Endothelial cell of umbilical vein (primary cell): ENCODE measurements around the gene GPR158. TPM values are rescaled to one million over a fixed set of nuclear protein-coding genes. Genes with fewer than 3 reads are reported as not detected.

ENCODE experiments used
- BruUV-seq: library from RNA; stranded (reverse); fragments of 400-500 nt; replicated peaks from 2 replicates; lab custom pipeline; 2021; lab: Mats Ljungman, UMichigan
- CTCF ChIA-PET: fragments of 300-600, 350-600 bp; sonication (Branson Sonifier 250); formaldehyde crosslinking; loops from one replicate; lab custom pipeline; 2021; ENCODE audit warnings: antibody characterized with exemption, inconsistent platforms; lab: Charles Lee
- POLR2A ChIA-PET: fragments of 300-600, 350-600 bp; sonication (Branson Sonifier 250); formaldehyde crosslinking; loops from one replicate; lab custom pipeline; 2021; ENCODE audit warnings: antibody characterized with exemption, inconsistent platforms; lab: Charles Lee
- DNase-seq: peaks from one replicate; pipeline ENCODE4 v3.0.0-alpha.2; 2011; ENCODE audit warnings: low read depth, low spot score
- FAIRE-seq: peaks from 2 replicates; lab custom pipeline; 2011; peaks lifted over from hg19 to GRCh38; lab: Jason Lieb, UNC
- H2AFZ ChIP-seq: 2 replicates; pipeline ENCODE4 v1.6.0; 2012; ENCODE audit warnings: low read depth, low read length, control low read depth, inconsistent platforms
- H3K27ac ChIP-seq: 2 replicates; pipeline ENCODE4 v1.5.1; 2011; ENCODE audit warnings: low read depth, mild to moderate bottlenecking, control low read depth, low read length, moderate library complexity; ENCODE audit not compliant: insufficient read depth
- H3K27me3 ChIP-seq, 2 experiments: 2 replicates each; pipeline versions ENCODE4 v1.6.0 to v1.6.1; 2011; ENCODE audit warnings: low read length in 2 of 2, mixed read lengths in 1 of 2; ENCODE audit not compliant: control insufficient read depth in 2 of 2, insufficient read depth in 2 of 2
- H3K36me3 ChIP-seq, 2 experiments: 2 replicates in 1 of 2; 3 replicates in 1 of 2; pipeline ENCODE4 v1.5.1; 2011; ENCODE audit warnings: low read length in 2 of 2, mild to moderate bottlenecking in 1 of 2, moderate library complexity in 1 of 2; ENCODE audit not compliant: control insufficient read depth in 2 of 2, insufficient read depth in 2 of 2; ENCODE audit errors: extremely low read depth in 1 of 2
- H3K4me1 ChIP-seq: 3 replicates; pipeline ENCODE4 v1.5.1; 2011; ENCODE audit warnings: mild to moderate bottlenecking, low read length; ENCODE audit not compliant: control insufficient read depth, insufficient read depth; ENCODE audit errors: extremely low read depth
- H3K4me2 ChIP-seq: 2 replicates; pipeline ENCODE4 v1.6.1; 2011; ENCODE audit warnings: low read length, control low read depth, mixed read lengths; ENCODE audit not compliant: insufficient read depth
- H3K4me3 ChIP-seq, 3 experiments: fragments of 200-600 bp in 1 of 3; sonication (generic), shearing (Covaris generic) in 1 of 3; replicated peaks in 1 of 3; 2 replicates each; pipeline ENCODE4 v1.5.1; 2011 to 2016; ENCODE audit warnings: control low read depth in 3 of 3, low read length in 3 of 3, mild to moderate bottlenecking in 2 of 3, inconsistent platforms in 1 of 3, low read depth in 1 of 3, moderate library complexity in 1 of 3; ENCODE audit not compliant: insufficient read depth in 1 of 3
- H3K79me2 ChIP-seq: 2 replicates; pipeline ENCODE4 v1.6.0; 2012; ENCODE audit warnings: low read length, inconsistent platforms; ENCODE audit not compliant: control insufficient read depth, insufficient read depth
- H3K9ac ChIP-seq: replicated peaks from 2 replicates; pipeline ENCODE3; 2011; ENCODE audit warnings: low read length, control low read depth; ENCODE audit not compliant: insufficient read depth; ENCODE audit errors: extremely low read depth
- H3K9me1 ChIP-seq: replicated peaks from 3 replicates; pipeline ENCODE4 v1.6.0; 2011; ENCODE audit warnings: mild to moderate bottlenecking, low read length; ENCODE audit not compliant: control insufficient read depth, insufficient read depth; ENCODE audit errors: extremely low read depth
- H3K9me3 ChIP-seq: replicated peaks from 2 replicates; pipeline ENCODE4 v1.5.1; 2012; ENCODE audit warnings: low read length, inconsistent platforms; ENCODE audit not compliant: control insufficient read depth, insufficient read depth
- H4K20me1 ChIP-seq: replicated peaks from 2 replicates; pipeline ENCODE3; 2011; ENCODE audit warnings: mild to moderate bottlenecking, low read length; ENCODE audit not compliant: control insufficient read depth, insufficient read depth; ENCODE audit errors: extremely low read depth
- EZH2 ChIP-seq: IDR thresholded peaks from 2 replicates; pipeline ENCODE4 v1.6.1; 2012; ENCODE audit warnings: borderline replicate concordance, low read depth, mild to moderate bottlenecking, moderate library complexity, low read length, inconsistent platforms; ENCODE audit not compliant: severe bottlenecking
- FOS ChIP-seq: IDR thresholded peaks from 2 replicates; pipeline ENCODE4 v1.6.1; 2011; ENCODE audit warnings: mild to moderate bottlenecking, low read length, moderate library complexity, borderline replicate concordance; ENCODE audit not compliant: insufficient read depth
- GATA2 ChIP-seq: IDR thresholded peaks from 2 replicates; pipeline ENCODE4 v1.7.0; 2011; ENCODE audit warnings: low read depth, mild to moderate bottlenecking, moderate library complexity, mixed read lengths, low read length; ENCODE audit not compliant: insufficient read length, insufficient read depth
- JUN ChIP-seq: IDR thresholded peaks from 2 replicates; pipeline ENCODE4 v1.6.1; 2011; ENCODE audit warnings: borderline replicate concordance, low read depth; ENCODE audit not compliant: insufficient read length, insufficient read depth
- MYC ChIP-seq: IDR thresholded peaks from one replicate; pipeline ENCODE4 v1.6.1; 2011; ENCODE audit warnings: mild to moderate bottlenecking, low read depth, low read length
- POLR2A ChIP-seq: IDR thresholded peaks from 2 replicates; pipeline ENCODE4 v1.6.1; 2012; ENCODE audit warnings: low read depth, mild to moderate bottlenecking, control low read depth, low read length
- POLR2AphosphoS5 ChIP-seq: IDR thresholded peaks from 2 replicates; pipeline ENCODE4 v1.6.1; 2012; ENCODE audit warnings: low read depth, mild to moderate bottlenecking, control low read depth, low read length, moderate library complexity; ENCODE audit not compliant: insufficient read depth
- dilution Hi-C: fragments of 300-500 bp; cut with MboI; formaldehyde crosslinking; loops from one replicate; pipeline ENCODE4 v1.15.0; 2019; ENCODE audit warnings: low sequenced_read_pairs; ENCODE audit not compliant: extremely low pct_ligation_motif_present
- intact Hi-C: fragments of 100-400 bp; cut with micrococcal nuclease; formaldehyde crosslinking; loops from one replicate; pipeline ENCODE4 v1.10.0; 2022
- polyA plus RNA-seq, 4 experiments: library from polyadenylated mRNA; depleted of rRNA in 3 of 4; stranded (reverse) in 3 of 4; unstranded in 1 of 4; fragments of >200 nt; gene quantifications; 2 replicates each; pipeline versions ENCODE4 v1.2.1 to v1.2.3, GENCODE V29; 2011 to 2012; ENCODE audit warnings: missing spikeins in 1 of 4
- total RNA-seq: library from RNA; stranded (reverse); gene quantifications from 2 replicates; pipeline ENCODE4 v1.2.3, GENCODE V29; 2021
- TF ChIP-seq, protein P1 (sequence below), 2 donors: IDR thresholded peaks; 1 replicate in 1 of 2; 2 replicates in 1 of 2; pipeline ENCODE4 v1.5.1; 2011; ENCODE audit warnings: low read length in 2 of 2, mild to moderate bottlenecking in 2 of 2, moderate library complexity in 2 of 2, control low read depth in 1 of 2, inconsistent platforms in 1 of 2, low read depth in 1 of 2; ENCODE audit not compliant: insufficient read depth in 1 of 2; ENCODE audit errors: extremely low read depth in 1 of 2
- TF ChIP-seq, protein P2 (sequence below): IDR thresholded peaks from 2 replicates; pipeline ENCODE4 v1.6.1; 2011; ENCODE audit not compliant: insufficient read depth, insufficient read length

Gene GPR158
- total and polyA plus RNA-seq, 2 donors (not counting 3 experiments of a cell fraction or from before 2014, with no cell fraction given) = not detected

DNA sequence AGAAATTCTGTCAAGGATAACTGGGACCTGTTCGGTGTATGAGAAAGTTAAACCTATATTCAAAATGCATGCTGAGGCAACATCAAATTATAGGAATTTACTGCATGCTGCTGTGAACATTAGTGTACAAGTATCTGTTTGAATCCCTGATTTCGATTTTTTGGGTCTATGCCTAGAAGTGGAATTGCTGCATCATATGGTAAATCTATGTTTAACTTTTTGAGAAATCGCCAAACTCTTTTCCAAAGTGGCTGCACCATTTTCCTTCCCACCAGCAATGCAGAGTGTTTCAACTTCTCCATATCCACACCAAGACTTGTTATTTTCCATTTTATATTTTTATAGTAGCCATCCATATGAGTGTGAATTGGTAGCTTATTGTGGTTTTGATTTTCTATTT lies 306.7 kb downstream of the GPR158 start:
- Histone ChIP-seq H3K79me2 (no peaks in the 10 kb centered on the region), H3K9ac (no peak overlapping the region), H3K4me3 (no peak overlapping the region), H3K4me2 (no peak overlapping the region), H3K27me3 (no peaks in the 10 kb centered on the region), H3K4me1 (peaks cover 4% of the 10 kb centered on the region), H4K20me1 (no peaks in the 10 kb centered on the region), H3K27ac (no peak overlapping the region), H3K9me1 (no peaks in the 10 kb centered on the region), H3K9me3 (no peaks in the 10 kb centered on the region), H2AFZ (no peak overlapping the region), H3K36me3 (no peaks in the 10 kb centered on the region)
- intact Hi-C loops = no loop called here
- no peak for DNase-seq
- BruUV-seq = no TSS peak
- FAIRE-seq = no peak
- CTCF ChIA-PET = no interaction called here
- dilution Hi-C loops = no loop called here
- POLR2A ChIA-PET = no interaction called here
- no peak for TF ChIP-seq JUN
- no peak for TF ChIP-seq GATA2
- TF ChIP-seq EZH2 = no peak
- TF ChIP-seq MYC = no peak
- TF ChIP-seq, protein P1, sequence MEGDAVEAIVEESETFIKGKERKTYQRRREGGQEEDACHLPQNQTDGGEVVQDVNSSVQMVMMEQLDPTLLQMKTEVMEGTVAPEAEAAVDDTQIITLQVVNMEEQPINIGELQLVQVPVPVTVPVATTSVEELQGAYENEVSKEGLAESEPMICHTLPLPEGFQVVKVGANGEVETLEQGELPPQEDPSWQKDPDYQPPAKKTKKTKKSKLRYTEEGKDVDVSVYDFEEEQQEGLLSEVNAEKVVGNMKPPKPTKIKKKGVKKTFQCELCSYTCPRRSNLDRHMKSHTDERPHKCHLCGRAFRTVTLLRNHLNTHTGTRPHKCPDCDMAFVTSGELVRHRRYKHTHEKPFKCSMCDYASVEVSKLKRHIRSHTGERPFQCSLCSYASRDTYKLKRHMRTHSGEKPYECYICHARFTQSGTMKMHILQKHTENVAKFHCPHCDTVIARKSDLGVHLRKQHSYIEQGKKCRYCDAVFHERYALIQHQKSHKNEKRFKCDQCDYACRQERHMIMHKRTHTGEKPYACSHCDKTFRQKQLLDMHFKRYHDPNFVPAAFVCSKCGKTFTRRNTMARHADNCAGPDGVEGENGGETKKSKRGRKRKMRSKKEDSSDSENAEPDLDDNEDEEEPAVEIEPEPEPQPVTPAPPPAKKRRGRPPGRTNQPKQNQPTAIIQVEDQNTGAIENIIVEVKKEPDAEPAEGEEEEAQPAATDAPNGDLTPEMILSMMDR (IDR thresholded peaks at IDR 0.05; ENCODE audit: extremely low read depth in 1 of 2, insufficient read depth in 1 of 2, low read depth in 1 of 2, low read length in 2 of 2) = no peak
- TF ChIP-seq FOS = no peak
- no peak for TF ChIP-seq POLR2AphosphoS5
- TF ChIP-seq, protein P2, sequence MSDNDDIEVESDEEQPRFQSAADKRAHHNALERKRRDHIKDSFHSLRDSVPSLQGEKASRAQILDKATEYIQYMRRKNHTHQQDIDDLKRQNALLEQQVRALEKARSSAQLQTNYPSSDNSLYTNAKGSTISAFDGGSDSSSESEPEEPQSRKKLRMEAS = no peak
- TF ChIP-seq POLR2A = no peak
